SK-N-SH treated with all-trans-retinoic acid at 6 μM for 48 hours (cell line): ENCODE results near the gene CATSPER3.

ENCODE experiments used
- ATAC-seq: fragments of 200-7000 bp; cut with Tn5 transposase; 3 replicates; pipeline ENCODE4 v1.9.1; 2020; ENCODE audit warnings: mild to moderate bottlenecking, moderate library complexity
- ARNTL ChIP-seq: fragments of 450-650 bp; formaldehyde crosslinking; IDR thresholded peaks from 2 replicates; pipeline ENCODE4 v1.5.0; 2020; ENCODE audit warnings: low read depth, mild to moderate bottlenecking, moderate library complexity, borderline replicate concordance
- BACH2 ChIP-seq: fragments of 250-450 bp; sonication (Bioruptor Pico); IDR thresholded peaks from 2 replicates; pipeline ENCODE4 v1.9.0; 2021; ENCODE audit warnings: mild to moderate bottlenecking, borderline replicate concordance
- CSDC2 ChIP-seq: fragments of 250-450 bp; sonication (Bioruptor Pico); IDR thresholded peaks from 2 replicates; pipeline ENCODE4 v1.5.0; 2020; ENCODE audit warnings: mild to moderate bottlenecking, moderate library complexity
- ESRRG ChIP-seq: fragments of 250-450 bp; sonication (Bioruptor Pico); IDR thresholded peaks from 2 replicates; pipeline ENCODE4 v1.6.1; 2021; ENCODE audit warnings: mild to moderate bottlenecking
- GLIS3 ChIP-seq: fragments of 250-450 bp; sonication (Bioruptor Pico); IDR thresholded peaks from 2 replicates; pipeline ENCODE4 v1.5.0; 2020; ENCODE audit warnings: mild to moderate bottlenecking, moderate library complexity
- ISL1 ChIP-seq: fragments of 250-450 bp; sonication (Bioruptor Pico); IDR thresholded peaks from 2 replicates; pipeline ENCODE4 v2.1.2; 2022; ENCODE audit warnings: mild to moderate bottlenecking, moderate library complexity
- OSR1 ChIP-seq: fragments of 250-450 bp; sonication (Bioruptor Pico); IDR thresholded peaks from 2 replicates; pipeline ENCODE4 v1.8.0; 2022; ENCODE audit warnings: moderate library complexity, mild to moderate bottlenecking, inconsistent platforms
- PPARA ChIP-seq: fragments of 250-450 bp; sonication (Bioruptor Pico); IDR thresholded peaks from 2 replicates; pipeline ENCODE4 v1.5.0; 2020; ENCODE audit warnings: mild to moderate bottlenecking, borderline replicate concordance
- RARB ChIP-seq: fragments of 250-450 bp; sonication (Bioruptor Pico); IDR thresholded peaks from 2 replicates; pipeline ENCODE4 v1.8.0; 2021; ENCODE audit warnings: mild to moderate bottlenecking, moderate library complexity
- SNAI2 ChIP-seq: fragments of 250-450 bp; sonication (Bioruptor Pico); IDR thresholded peaks from 2 replicates; pipeline ENCODE4 v1.5.0; 2020; ENCODE audit warnings: mild to moderate bottlenecking, moderate library complexity
- TCF4 ChIP-seq: fragments of 250-450 bp; sonication (Bioruptor Pico); IDR thresholded peaks from 2 replicates; pipeline ENCODE4 v1.8.0; 2021; ENCODE audit warnings: mild to moderate bottlenecking, moderate library complexity, borderline replicate concordance
- TOX ChIP-seq: fragments of 250-450 bp; sonication (Bioruptor Pico); IDR thresholded peaks from 2 replicates; pipeline ENCODE4 v1.8.0; 2021; ENCODE audit warnings: mild to moderate bottlenecking, moderate library complexity, borderline replicate concordance
- ZC3H10 ChIP-seq: fragments of 250-450 bp; sonication (Bioruptor Pico); IDR thresholded peaks from 2 replicates; pipeline ENCODE4 v1.5.1; 2021; ENCODE audit warnings: mild to moderate bottlenecking, moderate library complexity
- ZFP3 ChIP-seq: fragments of 250-450 bp; sonication (Bioruptor Pico); IDR thresholded peaks from 2 replicates; pipeline ENCODE4 v1.5.0; 2020; ENCODE audit warnings: mild to moderate bottlenecking, moderate library complexity
- ZFP30 ChIP-seq: fragments of 450-650 bp; formaldehyde crosslinking; IDR thresholded peaks from 2 replicates; pipeline ENCODE4 v1.5.0; 2022; ENCODE audit warnings: mild to moderate bottlenecking, moderate library complexity
- ZNF565 ChIP-seq: fragments of 450-650 bp; formaldehyde crosslinking; conservative IDR thresholded peaks from 2 replicates; pipeline ENCODE4 v1.5.0; 2020; ENCODE audit warnings: low read depth, mild to moderate bottlenecking, moderate library complexity
- ZNF8 ChIP-seq: fragments of 450-650 bp; formaldehyde crosslinking; IDR thresholded peaks from 2 replicates; pipeline ENCODE4 v1.5.0; 2020; ENCODE audit warnings: mild to moderate bottlenecking, moderate library complexity
- TF ChIP-seq, protein P1 (sequence below): fragments of 250-450 bp; sonication (Bioruptor Pico); IDR thresholded peaks from 2 replicates; pipeline ENCODE4 v1.8.0; 2021; ENCODE audit warnings: low read depth, mild to moderate bottlenecking, moderate library complexity, borderline replicate concordance
- TF ChIP-seq, protein P2 (sequence below): fragments of 250-450 bp; sonication (Bioruptor Pico); IDR thresholded peaks from 2 replicates; pipeline ENCODE4 v1.8.0; 2020; ENCODE audit warnings: mild to moderate bottlenecking, moderate library complexity, borderline replicate concordance
- TF ChIP-seq, protein P3 (sequence below): fragments of 250-450 bp; sonication (Bioruptor Pico); IDR thresholded peaks from 2 replicates; pipeline ENCODE4 v1.5.0; 2020; ENCODE audit warnings: mild to moderate bottlenecking, moderate library complexity
- TF ChIP-seq, protein P4 (sequence below): fragments of 250-450 bp; sonication (Bioruptor Pico); IDR thresholded peaks from 2 replicates; pipeline ENCODE4 v1.5.1; 2021; ENCODE audit warnings: mild to moderate bottlenecking, moderate library complexity
- TF ChIP-seq, protein P5 (sequence below): fragments of 250-450 bp; sonication (Bioruptor Pico); IDR thresholded peaks from 2 replicates; pipeline ENCODE4 v1.5.1; 2020; ENCODE audit warnings: low read depth, mild to moderate bottlenecking, moderate library complexity

Gene CATSPER3

DNA sequence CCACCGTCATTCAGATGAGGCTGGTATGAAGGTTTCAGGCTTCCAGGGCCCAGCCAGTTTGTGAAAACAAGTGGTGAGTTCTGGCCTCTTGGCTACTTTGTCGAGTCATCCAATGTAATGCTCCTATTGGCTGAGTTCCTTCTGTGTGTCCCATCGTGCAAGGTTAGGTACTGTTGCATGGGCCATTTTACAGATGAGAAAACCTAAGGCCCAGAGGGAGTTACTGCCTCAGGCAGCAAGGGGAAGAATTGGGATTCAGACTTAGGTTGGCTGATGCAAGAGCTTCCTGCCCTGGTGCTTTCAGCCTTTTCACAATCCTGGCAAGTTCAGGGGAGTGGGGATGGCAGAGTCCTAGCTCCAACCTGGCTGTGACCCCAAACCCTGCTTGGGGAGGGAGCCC, 83.7 kb downstream of the CATSPER3 start:
- ATAC-seq, result no peak
- TF ChIP-seq ZNF565 (CRISPR knock-in tag), result no peak
- no peak for TF ChIP-seq CSDC2 (CRISPR knock-in tag)

DNA sequence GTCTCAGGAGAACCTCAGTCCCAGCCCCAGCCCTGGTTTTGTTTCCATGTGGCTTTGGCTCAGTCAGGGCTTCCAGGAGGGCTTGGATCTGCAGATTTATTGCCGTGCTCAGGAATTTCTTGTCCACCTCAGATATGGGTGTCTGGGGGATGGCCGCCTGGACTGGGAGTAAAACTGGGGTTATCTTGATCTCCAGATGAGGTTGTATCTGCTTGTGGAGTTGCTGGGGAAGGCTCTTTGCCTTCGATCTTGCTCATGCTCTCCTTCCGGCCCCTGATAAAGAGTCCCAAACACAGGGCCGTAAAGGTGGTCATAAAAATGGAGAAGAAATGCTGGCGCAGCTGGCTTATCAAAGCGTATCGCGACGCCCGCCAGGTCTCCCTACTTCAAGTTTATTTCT, 84.2 kb downstream of the CATSPER3 start:
- ATAC-seq, result no peak
- TF ChIP-seq OSR1 (CRISPR knock-in tag) (no peak), BACH2 (CRISPR knock-in tag) (no peak), TOX (CRISPR knock-in tag) (no peak), ESRRG (CRISPR knock-in tag) (no peak), GLIS3 (CRISPR knock-in tag) (no peak), CSDC2 (CRISPR knock-in tag) (no peak), ZNF565 (CRISPR knock-in tag) (no peak), PPARA (CRISPR knock-in tag) (no peak), ZNF8 (no peak), ZFP3 (CRISPR knock-in tag) (no peak), ARNTL (no peak), TCF4 (no peak), ZFP30 (CRISPR knock-in tag) (no peak), RARB (CRISPR knock-in tag) (no peak), SNAI2 (CRISPR knock-in tag) (no peak), ZC3H10 (CRISPR knock-in tag) (no peak), ISL1 (CRISPR knock-in tag) (no peak)
- TF ChIP-seq, protein P1, sequence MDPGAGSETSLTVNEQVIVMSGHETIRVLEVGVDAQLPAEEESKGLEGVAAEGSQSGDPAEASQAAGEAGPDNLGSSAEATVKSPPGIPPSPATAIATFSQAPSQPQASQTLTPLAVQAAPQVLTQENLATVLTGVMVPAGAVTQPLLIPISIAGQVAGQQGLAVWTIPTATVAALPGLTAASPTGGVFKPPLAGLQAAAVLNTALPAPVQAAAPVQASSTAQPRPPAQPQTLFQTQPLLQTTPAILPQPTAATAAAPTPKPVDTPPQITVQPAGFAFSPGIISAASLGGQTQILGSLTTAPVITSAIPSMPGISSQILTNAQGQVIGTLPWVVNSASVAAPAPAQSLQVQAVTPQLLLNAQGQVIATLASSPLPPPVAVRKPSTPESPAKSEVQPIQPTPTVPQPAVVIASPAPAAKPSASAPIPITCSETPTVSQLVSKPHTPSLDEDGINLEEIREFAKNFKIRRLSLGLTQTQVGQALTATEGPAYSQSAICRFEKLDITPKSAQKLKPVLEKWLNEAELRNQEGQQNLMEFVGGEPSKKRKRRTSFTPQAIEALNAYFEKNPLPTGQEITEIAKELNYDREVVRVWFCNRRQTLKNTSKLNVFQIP (CRISPR knock-in tag), result no peak
- TF ChIP-seq, protein P2, sequence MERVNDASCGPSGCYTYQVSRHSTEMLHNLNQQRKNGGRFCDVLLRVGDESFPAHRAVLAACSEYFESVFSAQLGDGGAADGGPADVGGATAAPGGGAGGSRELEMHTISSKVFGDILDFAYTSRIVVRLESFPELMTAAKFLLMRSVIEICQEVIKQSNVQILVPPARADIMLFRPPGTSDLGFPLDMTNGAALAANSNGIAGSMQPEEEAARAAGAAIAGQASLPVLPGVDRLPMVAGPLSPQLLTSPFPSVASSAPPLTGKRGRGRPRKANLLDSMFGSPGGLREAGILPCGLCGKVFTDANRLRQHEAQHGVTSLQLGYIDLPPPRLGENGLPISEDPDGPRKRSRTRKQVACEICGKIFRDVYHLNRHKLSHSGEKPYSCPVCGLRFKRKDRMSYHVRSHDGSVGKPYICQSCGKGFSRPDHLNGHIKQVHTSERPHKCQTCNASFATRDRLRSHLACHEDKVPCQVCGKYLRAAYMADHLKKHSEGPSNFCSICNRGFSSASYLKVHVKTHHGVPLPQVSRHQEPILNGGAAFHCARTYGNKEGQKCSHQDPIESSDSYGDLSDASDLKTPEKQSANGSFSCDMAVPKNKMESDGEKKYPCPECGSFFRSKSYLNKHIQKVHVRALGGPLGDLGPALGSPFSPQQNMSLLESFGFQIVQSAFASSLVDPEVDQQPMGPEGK (CRISPR knock-in tag), result no peak
- TF ChIP-seq, protein P3, sequence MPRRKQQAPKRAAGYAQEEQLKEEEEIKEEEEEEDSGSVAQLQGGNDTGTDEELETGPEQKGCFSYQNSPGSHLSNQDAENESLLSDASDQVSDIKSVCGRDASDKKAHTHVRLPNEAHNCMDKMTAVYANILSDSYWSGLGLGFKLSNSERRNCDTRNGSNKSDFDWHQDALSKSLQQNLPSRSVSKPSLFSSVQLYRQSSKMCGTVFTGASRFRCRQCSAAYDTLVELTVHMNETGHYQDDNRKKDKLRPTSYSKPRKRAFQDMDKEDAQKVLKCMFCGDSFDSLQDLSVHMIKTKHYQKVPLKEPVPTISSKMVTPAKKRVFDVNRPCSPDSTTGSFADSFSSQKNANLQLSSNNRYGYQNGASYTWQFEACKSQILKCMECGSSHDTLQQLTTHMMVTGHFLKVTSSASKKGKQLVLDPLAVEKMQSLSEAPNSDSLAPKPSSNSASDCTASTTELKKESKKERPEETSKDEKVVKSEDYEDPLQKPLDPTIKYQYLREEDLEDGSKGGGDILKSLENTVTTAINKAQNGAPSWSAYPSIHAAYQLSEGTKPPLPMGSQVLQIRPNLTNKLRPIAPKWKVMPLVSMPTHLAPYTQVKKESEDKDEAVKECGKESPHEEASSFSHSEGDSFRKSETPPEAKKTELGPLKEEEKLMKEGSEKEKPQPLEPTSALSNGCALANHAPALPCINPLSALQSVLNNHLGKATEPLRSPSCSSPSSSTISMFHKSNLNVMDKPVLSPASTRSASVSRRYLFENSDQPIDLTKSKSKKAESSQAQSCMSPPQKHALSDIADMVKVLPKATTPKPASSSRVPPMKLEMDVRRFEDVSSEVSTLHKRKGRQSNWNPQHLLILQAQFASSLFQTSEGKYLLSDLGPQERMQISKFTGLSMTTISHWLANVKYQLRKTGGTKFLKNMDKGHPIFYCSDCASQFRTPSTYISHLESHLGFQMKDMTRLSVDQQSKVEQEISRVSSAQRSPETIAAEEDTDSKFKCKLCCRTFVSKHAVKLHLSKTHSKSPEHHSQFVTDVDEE, result no peak

DNA sequence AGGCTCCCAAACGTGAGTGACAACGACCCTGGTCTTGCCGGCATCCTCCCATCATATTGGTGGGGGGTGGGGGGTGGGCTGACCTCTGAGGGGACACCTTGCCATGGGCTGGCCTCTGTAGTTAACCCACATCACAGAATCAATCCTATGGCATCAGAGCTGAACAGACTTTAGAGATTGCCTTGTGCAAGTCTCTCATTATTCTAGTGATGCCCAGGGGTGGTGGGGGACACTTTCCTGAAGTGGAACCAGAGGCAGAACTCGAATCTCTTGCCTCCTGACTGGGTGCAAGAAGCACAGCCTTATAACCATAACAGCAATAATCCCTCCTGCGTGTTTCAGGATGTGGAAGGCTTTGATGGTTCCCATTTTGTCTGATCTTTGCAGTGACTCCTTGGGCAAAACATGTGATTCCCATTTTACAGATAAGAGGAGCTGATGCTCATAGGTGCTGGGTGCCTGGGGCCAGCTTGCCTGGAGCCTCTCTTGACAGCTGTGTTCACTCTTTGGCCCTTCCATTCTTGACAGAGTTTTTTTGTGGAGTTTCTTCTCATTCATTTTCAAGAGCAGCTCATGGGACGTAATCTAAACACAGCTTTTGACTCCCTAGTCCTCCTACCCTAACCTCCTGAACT, 84.9 kb downstream of the CATSPER3 start:
- TF ChIP-seq RARB (CRISPR knock-in tag), result no peak
- TF ChIP-seq ZFP30 (CRISPR knock-in tag), result no peak
- no peak for TF ChIP-seq CSDC2 (CRISPR knock-in tag)
- TF ChIP-seq, protein P4, sequence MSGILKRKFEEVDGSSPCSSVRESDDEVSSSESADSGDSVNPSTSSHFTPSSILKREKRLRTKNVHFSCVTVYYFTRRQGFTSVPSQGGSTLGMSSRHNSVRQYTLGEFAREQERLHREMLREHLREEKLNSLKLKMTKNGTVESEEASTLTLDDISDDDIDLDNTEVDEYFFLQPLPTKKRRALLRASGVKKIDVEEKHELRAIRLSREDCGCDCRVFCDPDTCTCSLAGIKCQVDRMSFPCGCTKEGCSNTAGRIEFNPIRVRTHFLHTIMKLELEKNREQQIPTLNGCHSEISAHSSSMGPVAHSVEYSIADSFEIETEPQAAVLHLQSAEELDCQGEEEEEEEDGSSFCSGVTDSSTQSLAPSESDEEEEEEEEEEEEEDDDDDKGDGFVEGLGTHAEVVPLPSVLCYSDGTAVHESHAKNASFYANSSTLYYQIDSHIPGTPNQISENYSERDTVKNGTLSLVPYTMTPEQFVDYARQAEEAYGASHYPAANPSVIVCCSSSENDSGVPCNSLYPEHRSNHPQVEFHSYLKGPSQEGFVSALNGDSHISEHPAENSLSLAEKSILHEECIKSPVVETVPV (CRISPR knock-in tag), result no peak
- TF ChIP-seq GLIS3 (CRISPR knock-in tag), result no peak
- TF ChIP-seq ZC3H10 (CRISPR knock-in tag), result no peak
- TF ChIP-seq SNAI2 (CRISPR knock-in tag), result no peak
- TF ChIP-seq ZFP3 (CRISPR knock-in tag), result no peak
- no peak for TF ChIP-seq OSR1 (CRISPR knock-in tag)
- no peak for TF ChIP-seq TCF4
- TF ChIP-seq TOX (CRISPR knock-in tag), result no peak
- no peak for TF ChIP-seq ZNF565 (CRISPR knock-in tag)
- no peak for ATAC-seq

DNA sequence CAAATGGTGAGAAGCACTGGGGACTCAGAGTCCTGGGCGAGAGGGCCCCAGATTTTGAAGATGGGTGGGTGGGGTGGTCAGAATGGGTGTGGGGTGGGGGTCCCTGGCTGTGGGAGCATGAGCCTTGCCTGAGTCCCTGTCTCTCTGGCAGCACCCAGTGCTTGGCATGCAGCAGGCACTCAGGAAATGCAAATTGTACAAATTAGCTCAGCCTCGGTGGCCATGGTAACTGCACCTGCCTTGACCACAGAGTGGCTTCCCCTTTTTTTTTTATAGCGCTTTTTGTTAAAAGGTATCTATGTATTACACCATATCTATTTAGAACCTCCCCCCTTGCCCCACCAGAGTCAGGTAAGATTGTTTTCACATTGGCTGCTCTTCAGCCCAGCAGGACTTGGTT, 85.6 kb downstream of the CATSPER3 start:
- no peak for ATAC-seq
- TF ChIP-seq, protein P2 (CRISPR knock-in tag), result no peak
- no peak for TF ChIP-seq TOX (CRISPR knock-in tag)
- TF ChIP-seq, protein P5, sequence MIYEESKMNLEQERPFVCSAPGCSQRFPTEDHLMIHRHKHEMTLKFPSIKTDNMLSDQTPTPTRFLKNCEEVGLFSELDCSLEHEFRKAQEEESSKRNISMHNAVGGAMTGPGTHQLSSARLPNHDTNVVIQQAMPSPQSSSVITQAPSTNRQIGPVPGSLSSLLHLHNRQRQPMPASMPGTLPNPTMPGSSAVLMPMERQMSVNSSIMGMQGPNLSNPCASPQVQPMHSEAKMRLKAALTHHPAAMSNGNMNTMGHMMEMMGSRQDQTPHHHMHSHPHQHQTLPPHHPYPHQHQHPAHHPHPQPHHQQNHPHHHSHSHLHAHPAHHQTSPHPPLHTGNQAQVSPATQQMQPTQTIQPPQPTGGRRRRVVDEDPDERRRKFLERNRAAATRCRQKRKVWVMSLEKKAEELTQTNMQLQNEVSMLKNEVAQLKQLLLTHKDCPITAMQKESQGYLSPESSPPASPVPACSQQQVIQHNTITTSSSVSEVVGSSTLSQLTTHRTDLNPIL (CRISPR knock-in tag), result no peak
- no peak for TF ChIP-seq ESRRG (CRISPR knock-in tag)
- no peak for TF ChIP-seq BACH2 (CRISPR knock-in tag)
- TF ChIP-seq CSDC2 (CRISPR knock-in tag), result no peak
- no peak for TF ChIP-seq TCF4
- TF ChIP-seq, protein P1 (CRISPR knock-in tag), result no peak
- TF ChIP-seq PPARA (CRISPR knock-in tag), result no peak
- no peak for TF ChIP-seq ARNTL
